Prostate gland (tissue), 2 donors: ENCODE results near the gene VIPR2. TPM values are rescaled to one million over a fixed set of nuclear protein-coding genes. Genes with fewer than 3 reads are reported as not detected.

Source experiments
- DNase-seq: peaks from one replicate; pipeline ENCODE4 v3.0.0-alpha.2; 2019; ENCODE audit warnings: low spot score
- H3K27ac ChIP-seq, 2 donors: fragments of 200-600 bp; sonication (generic); 2 replicates each; pipeline ENCODE4 v1.5.1; 2017 to 2019
- H3K27me3 ChIP-seq: fragments of 200-600 bp; sonication (generic); replicated peaks from 2 replicates; pipeline ENCODE4 v1.5.1; 2019; ENCODE audit not compliant: insufficient read depth
- H3K36me3 ChIP-seq, 2 donors: fragments of 200-600 bp; sonication (generic); 1 replicate in 1 of 2; 2 replicates in 1 of 2; pipeline versions ENCODE4 v1.5.1 to v1.8.1; 2017 to 2019
- H3K4me1 ChIP-seq: fragments of 200-600 bp; sonication (generic); replicated peaks from 2 replicates; pipeline ENCODE4 v1.5.1; 2019
- H3K4me3 ChIP-seq, 2 donors: fragments of 200-600 bp; sonication (generic); 2 replicates each; pipeline ENCODE4 v1.5.1; 2017 to 2019
- H3K9me3 ChIP-seq: fragments of 200-600 bp; sonication (generic); 2 replicates; pipeline ENCODE4 v1.5.1; 2017
- POLR2A ChIP-seq: fragments of 450-650 bp; IDR thresholded peaks from one replicate; pipeline ENCODE4 v1.6.1; 2016; ENCODE audit warnings: antibody characterized with exemption, mild to moderate bottlenecking
- POLR2AphosphoS5 ChIP-seq: sonication (generic); formaldehyde crosslinking; IDR thresholded peaks from one replicate; pipeline ENCODE4 v1.6.1; 2017; ENCODE audit warnings: antibody characterized with exemption
- WGBS: methylation state at CpG from one replicate; pipeline ENCODE4 v1.1.5; 2018; 5-methylcytosine and 5-hydroxymethylcytosine counted together
- intact Hi-C: fragments of 100-400 bp; cut with DNase I; formaldehyde crosslinking; loops from one replicate; pipeline ENCODE4 v1.14.2; 2022
- total RNA-seq, 2 donors: library from RNA; depleted of rRNA; stranded (reverse); fragments of >200 nt; gene quantifications; one replicate each; pipeline ENCODE4 v1.1.0, GENCODE V29; 2016
- TF ChIP-seq, protein P1 (sequence below), 4 experiments: fragments of 200-600 bp in 2 of 4; fragments of 450-650 bp in 2 of 4; sonication (generic) in 2 of 4; IDR thresholded peaks; 1 replicate in 3 of 4; 2 replicates in 1 of 4; pipeline ENCODE4 v1.5.1; 2016 to 2019; ENCODE audit warnings: antibody characterized with exemption in 4 of 4, mild to moderate bottlenecking in 2 of 4, moderate library complexity in 2 of 4

VIPR2 gene
- total RNA-seq, 2 donors from 2014 or later = 1.0 to 13.5 TPM

DNA sequence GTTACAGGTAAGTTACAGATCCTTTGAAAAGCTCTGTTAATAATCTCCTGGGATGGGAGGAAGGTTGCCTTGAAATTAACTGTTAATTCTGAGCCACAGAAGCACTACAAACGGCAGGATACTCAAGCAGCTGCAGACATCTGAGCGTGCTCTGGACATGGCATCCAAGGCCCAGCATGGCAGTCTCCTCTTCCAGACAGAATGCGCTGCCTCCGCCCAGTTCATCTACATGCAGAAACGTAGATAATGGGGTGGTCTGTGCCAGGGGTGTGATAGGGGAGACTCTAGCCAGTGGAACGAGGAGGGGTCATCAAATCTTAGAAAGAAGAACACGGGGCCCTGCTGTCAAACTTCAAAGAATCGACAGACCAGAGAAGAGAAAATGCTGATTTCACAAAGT lies 13.8 kb downstream of the VIPR2 start:
- intact Hi-C loops = no loop called here
- no peak for DNase-seq
- TF ChIP-seq POLR2A = no peak
- TF ChIP-seq, protein P1, sequence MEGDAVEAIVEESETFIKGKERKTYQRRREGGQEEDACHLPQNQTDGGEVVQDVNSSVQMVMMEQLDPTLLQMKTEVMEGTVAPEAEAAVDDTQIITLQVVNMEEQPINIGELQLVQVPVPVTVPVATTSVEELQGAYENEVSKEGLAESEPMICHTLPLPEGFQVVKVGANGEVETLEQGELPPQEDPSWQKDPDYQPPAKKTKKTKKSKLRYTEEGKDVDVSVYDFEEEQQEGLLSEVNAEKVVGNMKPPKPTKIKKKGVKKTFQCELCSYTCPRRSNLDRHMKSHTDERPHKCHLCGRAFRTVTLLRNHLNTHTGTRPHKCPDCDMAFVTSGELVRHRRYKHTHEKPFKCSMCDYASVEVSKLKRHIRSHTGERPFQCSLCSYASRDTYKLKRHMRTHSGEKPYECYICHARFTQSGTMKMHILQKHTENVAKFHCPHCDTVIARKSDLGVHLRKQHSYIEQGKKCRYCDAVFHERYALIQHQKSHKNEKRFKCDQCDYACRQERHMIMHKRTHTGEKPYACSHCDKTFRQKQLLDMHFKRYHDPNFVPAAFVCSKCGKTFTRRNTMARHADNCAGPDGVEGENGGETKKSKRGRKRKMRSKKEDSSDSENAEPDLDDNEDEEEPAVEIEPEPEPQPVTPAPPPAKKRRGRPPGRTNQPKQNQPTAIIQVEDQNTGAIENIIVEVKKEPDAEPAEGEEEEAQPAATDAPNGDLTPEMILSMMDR (IDR thresholded peaks at IDR 0.05) = no peak
- no peak for TF ChIP-seq POLR2AphosphoS5
- no peaks in the 10 kb centered on the region for H3K4me1 ChIP-seq
- no peaks in the 10 kb centered on the region for H3K27me3 ChIP-seq
- no peaks in the 10 kb centered on the region for H3K36me3 ChIP-seq
- no peak overlapping the region for H3K4me3 ChIP-seq
- H3K9me3 ChIP-seq = no peaks in the 10 kb centered on the region
- 82% methylated on average over 8 of the region's 8 CpGs for WGBS
- no peak overlapping the region for H3K27ac ChIP-seq

DNA sequence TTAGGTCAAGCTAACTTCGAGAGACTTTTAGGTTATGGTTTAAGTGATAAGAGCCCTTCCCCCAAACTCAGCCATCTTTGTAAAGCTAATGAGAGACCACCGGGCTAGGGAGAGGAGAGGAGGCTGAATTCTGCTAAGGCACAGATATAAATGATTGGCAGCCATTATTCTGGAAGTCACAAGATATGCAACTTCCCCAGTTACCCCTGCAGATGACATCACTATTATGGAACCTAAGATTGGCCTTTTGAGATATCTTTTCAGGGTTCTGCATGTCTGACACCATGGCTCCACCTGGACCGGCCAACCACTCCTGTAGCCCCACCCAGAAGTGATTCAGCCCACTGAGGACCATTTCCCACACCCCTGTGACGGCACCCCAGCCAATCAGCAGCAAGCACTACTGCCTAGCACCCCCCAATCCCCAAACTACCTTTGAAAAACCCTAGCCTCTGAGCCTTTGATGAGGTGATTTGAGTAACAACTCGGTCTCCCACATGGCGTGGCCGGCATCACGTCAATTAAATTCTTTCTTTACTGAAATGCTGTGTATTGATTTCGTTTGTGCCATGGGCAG lies 14.4 kb downstream of the VIPR2 start:
- H3K36me3 ChIP-seq = no peaks in the 10 kb centered on the region
- intact Hi-C loops = no loop called here
- DNase-seq = no peak
- H3K27me3 ChIP-seq = no peaks in the 10 kb centered on the region
- WGBS = 94% methylated on average over 9 of the region's 9 CpGs
- no peaks in the 10 kb centered on the region for H3K4me1 ChIP-seq
- TF ChIP-seq POLR2AphosphoS5 (no peak), POLR2A (no peak)
- TF ChIP-seq, protein P1 (IDR thresholded peaks at IDR 0.05) = no peak
- H3K9me3 ChIP-seq = no peaks in the 10 kb centered on the region
- no peak overlapping the region for H3K27ac ChIP-seq
- no peak overlapping the region for H3K4me3 ChIP-seq

DNA sequence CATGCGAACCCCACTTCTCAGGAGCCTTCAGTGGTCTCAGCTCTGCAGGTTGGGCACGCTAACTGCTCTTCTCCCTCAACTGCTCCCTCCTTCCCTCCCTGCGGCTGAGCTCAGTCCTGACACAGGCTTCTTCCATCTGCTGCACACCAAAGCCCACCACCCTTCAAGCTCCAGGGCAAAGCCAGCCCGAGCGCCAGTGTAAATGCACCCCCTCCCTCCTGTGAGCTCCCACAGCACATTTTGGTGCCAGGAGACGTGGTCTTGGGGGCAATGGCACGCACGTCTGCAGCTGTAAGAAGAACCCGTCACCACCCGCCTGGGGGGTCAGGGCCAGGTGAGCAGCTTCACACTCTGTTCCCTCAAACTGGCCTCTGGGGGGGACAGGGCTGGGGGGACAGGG lies 15.9 kb downstream of the VIPR2 start:
- no peaks in the 10 kb centered on the region for H3K9me3 ChIP-seq
- no peak overlapping the region for H3K4me3 ChIP-seq
- 94% methylated on average over 10 of the region's 10 CpGs for WGBS
- no peaks in the 10 kb centered on the region for H3K4me1 ChIP-seq
- no peak overlapping the region for H3K27ac ChIP-seq
- H3K27me3 ChIP-seq = no peaks in the 10 kb centered on the region
- intact Hi-C loops = no loop called here
- no peak for DNase-seq
- no peaks in the 10 kb centered on the region for H3K36me3 ChIP-seq
- TF ChIP-seq POLR2AphosphoS5 (no peak), POLR2A (no peak)
- TF ChIP-seq, protein P1 (IDR thresholded peaks at IDR 0.05) = no peak

DNA sequence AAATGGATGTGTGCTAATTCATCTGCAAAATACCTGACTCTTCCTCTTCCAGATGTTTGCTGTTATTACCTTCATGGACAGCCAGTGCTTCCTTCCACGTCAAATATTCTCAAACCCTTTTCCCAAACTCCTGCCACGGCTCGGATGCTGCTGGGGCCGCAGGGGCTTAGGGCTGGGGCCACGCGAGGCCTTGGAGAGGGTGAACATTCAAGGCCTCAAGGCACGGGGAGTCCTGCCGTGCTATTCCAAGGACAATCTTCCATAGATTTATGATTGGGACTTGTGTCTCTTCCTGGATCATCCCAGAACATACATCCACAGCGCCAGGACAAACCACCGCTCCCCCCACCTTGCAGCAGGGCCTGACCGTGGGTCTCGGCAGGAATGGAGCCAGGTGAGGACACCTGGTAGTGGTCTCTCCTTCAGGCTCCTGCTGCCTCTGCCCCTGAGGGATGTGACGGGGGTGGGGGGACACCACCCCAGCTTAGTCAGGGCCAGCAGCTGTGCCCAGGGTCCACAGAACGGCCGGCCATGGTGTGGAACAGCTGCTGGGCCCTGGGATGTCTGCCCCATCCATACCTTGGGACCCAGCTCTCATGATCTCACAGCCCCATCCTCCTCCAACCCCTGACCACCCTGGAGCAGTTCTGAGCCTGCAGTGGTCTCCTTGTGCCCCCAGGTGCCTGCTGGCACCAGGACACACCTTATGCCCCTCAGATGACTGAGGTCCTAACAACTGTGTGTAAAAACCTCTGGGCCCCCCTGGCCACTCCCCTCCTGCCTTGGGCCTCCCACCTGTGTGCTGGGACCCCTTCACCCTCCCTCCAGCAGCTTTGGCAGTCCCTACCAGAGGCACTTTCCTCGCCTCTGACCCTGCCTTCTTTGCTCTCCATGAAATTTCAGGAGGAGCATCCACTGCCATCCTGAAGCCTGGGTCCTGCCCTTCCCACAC lies 16.7 kb downstream of the VIPR2 start:
- H3K4me3 ChIP-seq = no peak overlapping the region
- 92% methylated on average over 16 of the region's 16 CpGs for WGBS
- no peaks in the 10 kb centered on the region for H3K9me3 ChIP-seq
- no peaks in the 10 kb centered on the region for H3K36me3 ChIP-seq
- intact Hi-C loops = no loop called here
- TF ChIP-seq POLR2A = no peak
- no peak for TF ChIP-seq POLR2AphosphoS5
- TF ChIP-seq, protein P1 (IDR thresholded peaks at IDR 0.05) = no peak
- DNase-seq = no peak
- no peaks in the 10 kb centered on the region for H3K27me3 ChIP-seq
- no peak overlapping the region for H3K27ac ChIP-seq
- no peaks in the 10 kb centered on the region for H3K4me1 ChIP-seq
